Embryonic facial prominence (tissue), 1 donor: Measurements from ENCODE around the gene FLNB.

Experiments used
- DNase-seq: peaks from one replicate; pipeline ENCODE4 v3.0.0-alpha.2; 2016; ENCODE audit errors: extremely low spot score

Gene FLNB

DNA sequence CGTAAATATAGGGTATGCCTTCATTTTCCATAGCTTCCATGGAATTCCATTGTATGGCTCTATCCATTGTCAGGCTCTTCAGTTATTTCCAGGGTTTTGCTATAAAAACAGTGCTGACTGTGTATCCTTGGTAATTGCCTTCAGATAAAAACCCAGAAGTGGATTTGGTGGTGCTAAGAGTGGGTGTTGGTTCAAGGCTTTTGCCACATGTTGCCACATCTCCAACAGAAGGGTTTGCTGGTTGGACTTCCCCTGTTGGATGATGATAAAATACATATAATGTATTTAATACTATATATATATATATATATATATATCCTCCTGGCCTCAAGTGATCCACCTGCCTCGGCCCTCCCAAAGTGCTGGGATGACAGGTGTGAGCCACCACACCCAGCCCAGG is 97.8 kb downstream of the FLNB start:
- no peak for DNase-seq

GRCh38 chr3:58106640-58107039 is 98.4 kb downstream of the FLNB start:
- DNase-seq: no peak

DNA sequence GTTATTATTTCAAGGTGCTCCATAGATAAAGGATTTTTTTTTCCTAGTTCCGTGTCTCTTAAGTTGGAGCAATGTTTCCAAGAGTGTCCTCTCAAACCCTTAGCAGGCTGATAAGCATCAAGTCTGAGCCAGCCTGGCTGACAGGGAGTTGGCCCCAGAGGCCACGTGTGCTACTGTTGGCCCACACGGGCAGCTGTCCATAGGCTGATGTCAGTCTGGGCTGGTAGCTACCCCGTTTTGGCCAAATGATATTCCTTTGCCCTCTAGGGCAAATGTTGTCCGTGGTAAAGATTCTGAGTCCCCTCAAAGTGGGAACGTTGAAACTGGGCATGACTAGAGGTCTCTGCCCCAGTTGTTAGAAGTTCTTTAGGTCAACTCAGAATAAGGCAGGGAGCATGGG is 99.4 kb downstream of the FLNB start:
- DNase-seq: no peak

GRCh38 chr3:58109752-58110151 is 101.5 kb downstream of the FLNB start:
- no peak for DNase-seq

GRCh38 chr3:58111513-58112184 is 103.4 kb downstream of the FLNB start:
- no peak for DNase-seq

DNA sequence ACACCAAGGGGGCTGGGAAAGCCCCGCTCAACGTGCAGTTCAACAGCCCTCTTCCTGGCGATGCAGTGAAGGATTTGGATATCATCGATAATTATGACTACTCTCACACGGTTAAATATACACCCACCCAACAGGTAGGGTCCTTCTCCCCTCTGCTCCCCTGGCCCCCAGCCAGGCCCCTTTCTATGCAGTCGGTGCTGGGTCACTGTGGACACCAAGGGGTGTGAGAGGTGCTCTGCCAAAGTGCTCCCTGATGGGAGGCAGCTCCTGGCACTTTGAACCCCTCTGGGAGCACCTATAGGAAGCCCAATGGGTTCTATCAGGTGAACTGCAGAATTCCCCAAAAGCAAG is 103.9 kb downstream of the FLNB start:
- DNase-seq: no peak

DNA sequence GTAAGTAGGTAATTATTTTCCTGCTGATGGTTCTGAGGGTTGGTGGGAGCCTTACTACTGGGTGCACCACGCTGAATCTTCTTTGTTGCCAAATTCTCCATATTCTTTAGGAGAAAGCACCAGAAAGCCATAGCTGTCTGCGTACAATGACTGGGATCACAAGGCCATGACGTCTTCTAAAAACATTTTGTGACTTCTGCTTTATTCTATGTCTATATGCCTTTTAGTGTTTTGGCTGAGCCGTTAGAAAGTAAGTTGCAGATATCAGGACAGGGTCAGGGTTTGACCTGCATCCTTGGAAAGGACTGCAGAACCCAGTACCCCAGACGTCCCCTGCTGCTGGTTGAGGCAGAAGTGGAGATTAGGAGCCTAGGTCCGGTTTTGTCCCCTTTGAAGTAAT is 107.0 kb downstream of the FLNB start:
- no peak for DNase-seq

DNA sequence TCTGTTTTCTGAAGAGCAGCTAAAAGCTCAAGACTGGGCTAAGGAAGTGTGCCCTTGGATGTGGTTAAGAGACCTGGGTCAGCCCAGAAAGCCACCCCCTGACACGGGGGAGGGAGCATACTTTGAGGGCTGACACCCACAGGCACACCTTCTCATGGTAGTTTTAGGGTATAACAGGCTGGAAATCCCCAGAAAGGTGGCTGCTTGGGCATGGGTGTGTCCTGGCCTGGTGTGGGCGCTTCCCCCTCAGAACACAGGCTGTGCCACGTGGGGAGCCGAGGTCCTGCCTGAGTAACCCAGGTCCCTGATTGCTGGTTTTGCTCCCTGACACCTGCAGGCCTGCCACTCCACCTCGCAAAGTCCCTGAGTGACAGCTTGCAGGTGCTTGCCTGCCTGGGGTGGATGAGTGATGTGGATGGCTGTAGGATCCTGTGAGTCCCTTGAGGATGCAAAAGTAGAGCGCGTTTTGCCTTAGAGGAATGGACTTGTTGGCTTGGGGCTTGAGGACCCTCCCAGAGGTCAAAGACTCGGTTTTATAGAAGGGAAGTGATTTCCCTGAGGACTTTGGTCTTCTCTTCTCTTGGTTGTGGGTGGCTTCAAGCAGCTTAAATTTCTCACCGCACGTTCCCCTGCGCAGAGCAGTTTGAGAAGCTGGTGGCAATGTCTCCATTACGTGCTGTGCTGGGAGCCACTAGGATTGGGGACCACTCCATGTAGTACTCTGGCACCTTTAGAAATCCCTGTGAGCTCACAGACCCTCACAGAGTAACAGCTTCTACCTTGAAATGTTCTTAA is 108.1 kb downstream of the FLNB start:
- DNase-seq: no peak

DNA sequence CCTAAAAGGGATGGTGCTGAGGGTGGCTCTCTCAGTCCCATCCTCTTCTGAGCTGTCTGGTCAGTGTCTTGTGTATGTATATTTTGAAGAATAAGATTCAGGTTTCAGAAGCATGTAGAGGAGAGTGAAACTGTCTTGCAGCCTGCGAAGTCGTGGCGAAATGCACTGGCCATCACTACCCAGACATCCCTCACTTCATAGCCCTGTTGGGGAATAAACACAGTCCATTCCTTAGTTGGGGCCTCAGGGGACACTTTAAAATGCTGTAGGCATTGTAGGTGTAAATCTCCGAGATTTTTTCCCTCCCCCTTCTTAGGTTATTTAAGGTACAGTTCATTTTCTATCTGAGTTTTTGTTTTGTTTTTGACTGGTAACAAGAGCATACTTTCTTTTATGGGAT is 108.8 kb downstream of the FLNB start:
- no peak for DNase-seq

DNA sequence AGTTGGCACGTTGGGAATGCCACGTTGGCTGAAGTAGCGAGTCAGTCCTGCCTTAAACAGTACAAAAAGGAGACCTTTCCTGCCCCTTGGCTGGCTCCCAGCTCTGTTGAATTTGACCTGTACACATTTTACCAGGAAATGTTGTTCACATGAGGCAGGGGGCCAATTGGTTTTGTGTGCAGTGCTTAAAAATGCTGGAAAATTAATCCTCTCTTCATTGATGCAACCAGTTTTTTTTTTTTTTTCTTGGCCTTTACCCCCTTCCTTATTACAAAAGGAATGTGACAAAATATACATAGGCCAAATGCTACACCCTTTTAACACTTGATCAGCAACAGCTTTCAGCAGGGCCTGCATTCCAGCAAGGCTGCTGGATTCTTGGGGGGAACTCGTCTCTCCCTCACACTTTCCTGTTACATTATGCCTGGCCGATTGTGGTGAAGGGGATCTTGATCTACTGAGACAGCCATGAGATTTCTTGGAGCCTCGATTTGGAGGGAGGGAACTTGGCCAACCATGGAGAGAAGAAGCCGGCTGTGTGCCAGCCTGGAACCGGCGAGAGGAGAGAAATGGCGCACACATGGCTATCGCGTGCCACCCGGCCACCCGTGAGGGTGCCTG is 109.4 kb downstream of the FLNB start:
- no peak for DNase-seq

DNA sequence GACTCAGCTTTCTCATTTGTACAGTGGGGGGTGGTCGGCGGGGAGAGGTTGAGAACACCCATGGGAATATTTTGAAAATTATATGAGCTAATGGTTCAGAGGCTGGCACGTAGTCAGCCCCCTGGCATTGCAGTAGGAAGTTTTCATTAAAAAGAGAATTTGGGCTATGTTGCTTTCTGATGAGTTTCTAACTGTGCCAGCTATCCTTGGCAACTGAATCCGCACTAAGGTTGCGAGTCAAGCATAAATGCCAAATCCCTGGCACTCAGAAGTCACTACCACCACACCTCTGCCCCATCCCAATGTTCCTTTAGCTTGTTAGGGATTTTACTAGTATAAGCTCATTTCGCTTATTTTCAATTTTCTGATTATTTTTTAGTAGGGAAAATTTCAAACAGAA is 111.0 kb downstream of the FLNB start:
- DNase-seq: no peak

DNA sequence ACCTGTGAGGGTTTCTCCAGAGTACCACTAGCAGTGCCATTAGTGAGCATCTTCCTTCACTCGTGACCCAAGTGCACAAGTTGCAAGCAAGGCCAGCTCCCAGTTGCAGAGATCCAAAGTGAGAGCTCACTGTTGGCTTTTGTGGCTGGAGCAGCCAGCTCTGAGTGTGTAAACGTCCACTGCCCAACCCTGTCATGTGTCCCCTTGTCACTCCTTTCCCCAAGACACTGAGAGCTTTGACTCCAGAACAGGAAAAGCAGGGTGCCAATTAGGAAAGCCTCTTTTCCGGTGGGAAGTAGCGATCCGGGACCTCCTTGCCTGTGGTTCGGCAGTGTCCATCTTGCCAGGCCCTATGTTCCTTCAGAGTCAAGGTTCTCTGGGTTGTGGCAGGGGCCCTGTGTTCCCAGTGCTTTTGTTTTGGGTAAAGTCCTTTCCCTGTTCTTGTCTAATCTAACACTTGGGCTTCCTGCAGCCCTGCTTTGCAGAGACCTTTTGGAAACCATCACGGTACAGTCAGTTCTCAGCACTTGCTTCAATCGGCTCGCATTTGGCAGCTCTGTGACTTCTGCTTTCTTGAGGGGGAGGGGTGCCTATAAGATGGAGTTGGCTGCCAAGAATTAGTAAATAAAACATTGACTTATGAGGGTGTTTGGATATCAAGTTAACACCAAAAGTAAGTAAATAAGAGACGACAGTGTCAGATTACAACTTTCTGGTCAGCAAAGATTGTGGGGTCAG is 112.0 kb downstream of the FLNB start:
- no peak for DNase-seq

DNA sequence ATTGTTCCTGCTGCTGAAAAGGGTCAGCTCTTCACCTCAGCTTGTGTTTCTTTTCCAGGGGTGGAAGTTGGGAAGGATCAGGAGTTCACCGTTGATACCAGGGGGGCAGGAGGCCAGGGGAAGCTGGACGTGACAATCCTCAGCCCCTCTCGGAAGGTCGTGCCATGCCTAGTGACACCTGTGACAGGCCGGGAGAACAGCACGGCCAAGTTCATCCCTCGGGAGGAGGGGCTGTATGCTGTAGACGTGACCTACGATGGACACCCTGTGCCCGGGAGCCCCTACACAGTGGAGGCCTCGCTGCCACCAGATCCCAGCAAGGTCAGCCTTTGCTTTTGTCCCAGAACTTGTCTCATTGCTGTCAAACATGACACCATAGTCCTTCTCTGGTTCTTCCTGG is 113.0 kb downstream of the FLNB start:
- no peak for DNase-seq

- DNase-seq: no peak
Measured at GRCh38 chr3:58122936-58123700, 114.9 kb downstream of the FLNB start.

DNA sequence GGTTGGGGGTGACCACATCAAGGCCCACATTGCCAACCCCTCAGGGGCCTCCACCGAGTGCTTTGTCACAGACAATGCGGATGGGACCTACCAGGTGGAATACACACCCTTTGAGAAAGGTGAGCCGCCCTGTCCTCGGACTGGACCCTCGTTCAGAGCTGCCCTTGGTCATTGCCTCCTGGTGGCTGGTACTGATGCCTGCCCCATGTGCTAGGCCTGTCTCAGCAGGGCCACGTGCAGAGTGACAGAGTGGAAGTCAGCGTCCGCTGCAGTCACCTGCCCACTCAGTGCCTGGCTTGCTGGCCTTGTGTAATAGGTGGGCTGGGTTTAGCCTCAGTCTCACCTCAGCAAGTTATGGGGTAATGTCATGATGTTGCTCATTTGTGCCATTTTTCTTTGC is 116.2 kb downstream of the FLNB start:
- no peak for DNase-seq

DNA sequence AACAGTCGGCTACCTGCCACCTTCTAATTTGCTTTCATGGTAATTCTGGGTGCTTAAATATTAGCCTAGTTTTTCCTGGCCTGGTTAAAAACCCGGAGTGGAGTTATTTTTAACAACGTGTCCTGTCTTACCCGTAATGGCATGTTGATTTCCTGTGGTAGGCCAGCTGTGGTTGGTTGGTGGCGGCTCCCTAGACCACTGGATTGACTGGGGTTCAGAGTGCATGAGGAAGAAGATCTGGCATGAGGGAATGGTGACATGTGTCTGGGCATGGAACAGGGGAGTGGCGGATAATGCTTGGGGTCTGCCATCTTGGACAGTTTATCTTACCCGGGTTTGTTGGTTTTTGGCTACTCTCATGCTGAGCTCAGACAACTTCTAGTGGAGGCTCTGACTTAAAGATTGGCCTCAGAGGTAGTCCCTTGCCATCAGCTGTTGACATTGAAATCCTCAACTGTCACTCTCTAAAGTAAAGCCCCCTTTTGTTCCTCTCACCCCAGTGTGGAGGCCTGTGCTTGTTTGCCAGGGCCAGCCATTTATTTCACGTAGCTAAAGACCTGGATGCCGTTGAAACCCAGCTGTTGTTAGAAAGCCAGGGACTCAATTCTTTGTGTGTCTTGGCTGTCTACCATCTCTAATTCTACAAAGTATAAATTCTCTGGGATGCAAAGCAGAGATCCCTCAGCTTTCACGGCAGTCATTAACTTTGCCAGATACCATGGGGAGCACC is 121.0 kb downstream of the FLNB start:
- DNase-seq: no peak

DNA sequence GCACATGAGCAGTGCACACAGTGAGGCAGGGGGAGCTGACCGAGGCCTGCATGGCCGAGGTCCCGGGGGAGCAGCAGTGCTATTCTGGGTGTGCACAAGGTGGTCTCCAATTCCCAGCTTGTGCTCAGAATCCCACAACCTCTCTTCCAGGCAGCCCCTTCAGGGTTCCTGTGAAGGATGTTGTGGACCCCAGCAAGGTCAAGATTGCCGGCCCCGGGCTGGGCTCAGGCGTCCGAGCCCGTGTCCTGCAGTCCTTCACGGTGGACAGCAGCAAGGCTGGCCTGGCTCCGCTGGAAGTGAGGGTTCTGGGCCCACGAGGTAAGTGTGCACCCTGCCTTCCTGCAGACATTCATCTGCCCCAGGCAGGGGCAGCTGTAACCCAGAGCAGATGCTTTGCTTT is 122.4 kb downstream of the FLNB start:
- DNase-seq: no peak

GRCh38 chr3:58131101-58131825 is 123.0 kb downstream of the FLNB start:
- DNase-seq: no peak

DNA sequence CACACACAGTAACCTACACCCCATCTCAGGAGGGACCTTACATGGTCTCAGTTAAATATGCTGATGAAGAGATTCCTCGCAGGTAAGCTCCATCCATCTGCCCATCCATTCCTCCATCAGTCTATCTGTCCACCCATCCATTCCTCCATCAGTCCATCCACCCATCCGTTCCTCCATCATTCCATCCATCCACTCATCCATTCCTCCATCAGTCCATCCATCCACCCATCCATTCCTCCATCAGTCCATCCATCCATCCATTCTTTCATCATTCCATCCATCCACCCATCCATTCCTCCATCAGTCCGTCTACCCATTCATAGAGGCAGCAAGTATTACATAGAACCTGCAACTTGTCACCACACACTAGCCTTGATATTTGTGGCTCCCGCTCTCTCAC is 124.6 kb downstream of the FLNB start:
- DNase-seq: no peak

- no peak for DNase-seq
Measured at GRCh38 chr3:58134468-58134867, 126.2 kb downstream of the FLNB start.
